H1 (cell line): ENCODE measurements around the gene HIVEP3. TPM values are rescaled to one million over a fixed set of nuclear protein-coding genes. Genes with fewer than 3 reads are reported as not detected.

Experiments
- CTCF ChIA-PET: fragments of 300-600 bp; sonication (Branson Sonifier 250); formaldehyde crosslinking; loops from one replicate; lab custom pipeline; 2021; ENCODE audit not compliant: partially characterized antibody; lab: Charles Lee
- POLR2A ChIA-PET: fragments of 300-600 bp; sonication (Branson Sonifier 250); formaldehyde crosslinking; loops from one replicate; lab custom pipeline; 2021; ENCODE audit warnings: inconsistent platforms; ENCODE audit not compliant: partially characterized antibody; lab: Charles Lee
- DNase-seq, 2 experiments: peaks; one replicate each; pipeline versions ENCODE4 v3.0.0 to v3.0.0-alpha.2; 2010 to 2022; ENCODE audit warnings: low spot score in 2 of 2, low read depth in 1 of 2, mixed read lengths in 1 of 2
- FAIRE-seq: peaks from 2 replicates; lab custom pipeline; 2011; peaks lifted over from hg19 to GRCh38; lab: Jason Lieb, UNC
- H2AFZ ChIP-seq: 2 replicates; pipeline ENCODE4 v1.8.1; 2012; ENCODE audit warnings: low read length, inconsistent platforms
- H2AK5ac ChIP-seq: 2 replicates; pipeline ENCODE4 v1.6.1; 2013; ENCODE audit warnings: low read depth, low read length
- H2BK120ac ChIP-seq: replicated peaks from 2 replicates; pipeline ENCODE3; 2013; ENCODE audit warnings: low read depth, low read length, inconsistent platforms
- H2BK12ac ChIP-seq: 2 replicates; pipeline ENCODE4 v1.6.1; 2013; ENCODE audit warnings: low read depth, low read length
- H2BK15ac ChIP-seq: 2 replicates; pipeline ENCODE4 v1.6.1; 2013; ENCODE audit warnings: low read length
- H2BK20ac ChIP-seq: 2 replicates; pipeline ENCODE4 v1.6.1; 2013; ENCODE audit warnings: low read length
- H2BK5ac ChIP-seq: 2 replicates; pipeline ENCODE4 v1.6.1; 2013; ENCODE audit warnings: low read depth, low read length
- H3K14ac ChIP-seq: 2 replicates; pipeline ENCODE4 v1.6.1; 2013; ENCODE audit warnings: inconsistent platforms; ENCODE audit not compliant: insufficient read length
- H3K18ac ChIP-seq: 2 replicates; pipeline ENCODE4 v1.6.1; 2013; ENCODE audit warnings: low read length; ENCODE audit errors: extremely low read depth
- H3K23ac ChIP-seq: 2 replicates; pipeline ENCODE4 v1.6.1; 2013; ENCODE audit warnings: inconsistent platforms; ENCODE audit not compliant: insufficient read length
- H3K23me2 ChIP-seq: 2 replicates; pipeline ENCODE4 v1.6.1; 2013; ENCODE audit warnings: low read depth, low read length
- H3K27ac ChIP-seq: 2 replicates; pipeline ENCODE4 v1.6.1; 2011; ENCODE audit warnings: low read depth, low read length, inconsistent platforms
- H3K27me3 ChIP-seq, 4 experiments: replicated peaks in 1 of 4; 1 replicate in 1 of 4; 2 replicates in 3 of 4; pipeline versions ENCODE4 v1.6.1 to v1.8.1; 2011 to 2013; ENCODE audit warnings: low read length in 3 of 4, mild to moderate bottlenecking in 3 of 4, inconsistent platforms in 2 of 4, mixed read lengths in 2 of 4, moderate library complexity in 1 of 4; ENCODE audit not compliant: control insufficient read depth in 3 of 4, insufficient read depth in 3 of 4; ENCODE audit errors: extremely low read depth in 1 of 4
- H3K36me3 ChIP-seq, 4 experiments: 2 replicates each; pipeline versions ENCODE4 v1.6.1 to v1.8.1; 2011 to 2013; ENCODE audit warnings: mild to moderate bottlenecking in 4 of 4, low read length in 3 of 4, moderate library complexity in 2 of 4, control low read depth in 1 of 4, inconsistent platforms in 1 of 4; ENCODE audit not compliant: insufficient read depth in 4 of 4, control insufficient read depth in 2 of 4
- H3K4ac ChIP-seq: replicated peaks from 2 replicates; pipeline ENCODE3; 2013; ENCODE audit warnings: low read length, low read depth, mixed read lengths, inconsistent platforms; ENCODE audit not compliant: insufficient read length
- H3K4me1 ChIP-seq, 4 experiments: replicated peaks in 1 of 4; 1 replicate in 1 of 4; 2 replicates in 3 of 4; pipeline versions ENCODE4 v1.6.1 to v1.8.1; 2011 to 2013; ENCODE audit warnings: low read length in 3 of 4, inconsistent platforms in 2 of 4, mixed read lengths in 1 of 4; ENCODE audit not compliant: insufficient read depth in 4 of 4, control insufficient read depth in 3 of 4
- H3K4me2 ChIP-seq, 2 experiments: 2 replicates each; pipeline versions ENCODE4 v1.6.1 to v1.8.1; 2011 to 2013; ENCODE audit warnings: low read depth in 2 of 2, low read length in 2 of 2, control low read depth in 1 of 2, inconsistent platforms in 1 of 2, mild to moderate bottlenecking in 1 of 2; ENCODE audit not compliant: insufficient read depth in 1 of 2
- H3K4me3 ChIP-seq, 4 experiments: fragments of 200-600, 300-600 bp in 1 of 4; sonication (generic), shearing (Covaris generic), sonication (Bioruptor Twin) in 1 of 4; 2 replicates each; pipeline versions ENCODE4 v1.5.1 to v1.8.1; 2011 to 2016; ENCODE audit warnings: low read length in 4 of 4, low read depth in 3 of 4, control low read depth in 2 of 4, inconsistent platforms in 2 of 4, mild to moderate bottlenecking in 2 of 4, mixed read lengths in 1 of 4, moderate library complexity in 1 of 4; ENCODE audit not compliant: insufficient read depth in 2 of 4; ENCODE audit errors: extremely low read depth in 1 of 4
- H3K56ac ChIP-seq: replicated peaks from 2 replicates; pipeline ENCODE3; 2013; ENCODE audit warnings: low read depth, mild to moderate bottlenecking, mixed read lengths, low read length, inconsistent platforms; ENCODE audit not compliant: insufficient read length
- H3K79me1 ChIP-seq: 2 replicates; pipeline ENCODE4 v1.6.1; 2013; ENCODE audit warnings: low read depth, low read length, control low read depth
- H3K79me2 ChIP-seq, 2 experiments: 2 replicates each; pipeline versions ENCODE4 v1.6.1 to v1.8.1; 2012 to 2013; ENCODE audit warnings: low read length in 2 of 2, mild to moderate bottlenecking in 2 of 2, inconsistent platforms in 1 of 2; ENCODE audit not compliant: insufficient read depth in 2 of 2, control insufficient read depth in 1 of 2
- H3K9ac ChIP-seq, 4 experiments: replicated peaks in 1 of 4; 1 replicate in 1 of 4; 2 replicates in 3 of 4; pipeline versions ENCODE4 v1.6.1 to v1.8.1; 2011 to 2013; ENCODE audit warnings: low read depth in 3 of 4, low read length in 3 of 4, control low read depth in 2 of 4, mild to moderate bottlenecking in 2 of 4, moderate library complexity in 2 of 4, inconsistent platforms in 1 of 4; ENCODE audit errors: extremely low read depth in 1 of 4
- H3K9me3 ChIP-seq, 2 experiments: 2 replicates each; pipeline versions ENCODE4 v1.6.1 to v1.8.1; 2012 to 2013; ENCODE audit warnings: mild to moderate bottlenecking in 2 of 2, moderate library complexity in 2 of 2, control low read depth in 1 of 2, inconsistent platforms in 1 of 2, low read depth in 1 of 2, low read length in 1 of 2, mixed read lengths in 1 of 2; ENCODE audit not compliant: insufficient read depth in 2 of 2
- H4K20me1 ChIP-seq, 2 experiments: replicated peaks in 1 of 2; 2 replicates each; pipeline versions ENCODE3 to v1.8.1; 2011 to 2013; ENCODE audit warnings: inconsistent platforms in 2 of 2, low read length in 2 of 2, mild to moderate bottlenecking in 1 of 2; ENCODE audit not compliant: insufficient read depth in 2 of 2, control insufficient read depth in 1 of 2
- H4K5ac ChIP-seq: 2 replicates; pipeline ENCODE4 v1.6.1; 2013; ENCODE audit warnings: low read length, low read depth, mixed read lengths, inconsistent platforms; ENCODE audit not compliant: insufficient read length
- H4K8ac ChIP-seq: 2 replicates; pipeline ENCODE4 v1.8.0; 2013; ENCODE audit warnings: mild to moderate bottlenecking, moderate library complexity, low read length, inconsistent platforms; ENCODE audit not compliant: insufficient read depth; ENCODE audit errors: extremely low read depth
- H4K91ac ChIP-seq: replicated peaks from 2 replicates; pipeline ENCODE3; 2013; ENCODE audit warnings: low read length, mixed read lengths, inconsistent platforms; ENCODE audit not compliant: insufficient read length
- CEBPB ChIP-seq: IDR thresholded peaks from 2 replicates; pipeline ENCODE4 v1.6.1; 2012; ENCODE audit warnings: low read depth, low read length
- CTBP2 ChIP-seq: IDR thresholded peaks from 2 replicates; pipeline ENCODE4 v1.7.0; 2011; ENCODE audit warnings: borderline replicate concordance, mild to moderate bottlenecking, moderate library complexity, mixed read lengths, low read length; ENCODE audit not compliant: insufficient read depth, insufficient read length
- NRF1 ChIP-seq: IDR thresholded peaks from 2 replicates; pipeline ENCODE4 v1.6.1; 2011; ENCODE audit warnings: mild to moderate bottlenecking, low read depth, low read length, improper control_type of control experiment
- WGBS, 2 experiments: shearing (Covaris generic) in 1 of 2; methylation state at CpG; one replicate each; pipeline versions ENCODE4 v1.1.6 to v1.1.7; 2013 to 2015; ENCODE audit warnings: low lambda C conversion rate in 2 of 2, mixed read lengths in 2 of 2, inconsistent platforms in 1 of 2, low coverage in 1 of 2, missing lambda C conversion rate in 1 of 2; ENCODE audit not compliant: insufficient replicate concordance in 2 of 2, insufficient coverage in 1 of 2, insufficient read length in 1 of 2; ENCODE audit errors: extremely low coverage in 1 of 2, missing lambda C conversion rate in 1 of 2; 5-methylcytosine and 5-hydroxymethylcytosine counted together
- polyA plus RNA-seq, 7 experiments: library from polyadenylated mRNA; depleted of rRNA in 3 of 7; stranded (reverse) in 5 of 7; unstranded in 2 of 7; fragments of >200 nt in 5 of 7; fragments of 200-250 nt in 2 of 7; gene quantifications; 1 replicate in 5 of 7; 2 replicates in 1 of 7; 4 replicates in 1 of 7; pipeline versions ENCODE4 v1.2.1 to v1.2.3, GENCODE V29; 2011 to 2013; ENCODE audit warnings: missing spikeins in 2 of 7, mixed read lengths in 2 of 7
- total RNA-seq: library from RNA; stranded (reverse); fragmentation: NEBNext Ultra II Directional; extraction: Animal tissue kit (Norgen Biotek cat#: 25700); gene quantifications from 2 replicates; pipeline ENCODE4 v1.2.1, GENCODE V29; 2021

The HIVEP3 gene
- total and polyA plus RNA-seq, 2 of the 8 experiments (the other 6 are each of a cell fraction or from before 2014, with no cell fraction given) = 0.24 to 0.69 TPM

- no peaks in the 10 kb centered on the region for H3K9me3 ChIP-seq
- no peaks in the 10 kb centered on the region for H3K79me1 ChIP-seq
- no peak overlapping the region for H2BK12ac ChIP-seq
- H4K5ac ChIP-seq = no peak overlapping the region
- no peak overlapping the region for H4K8ac ChIP-seq
- H3K23ac ChIP-seq = no peak overlapping the region
- 85% methylated on average over 11 of the region's 13 CpGs; no CpG with 5 or more reads in 1 of the 2 experiments for WGBS, 2 experiments
- no peak overlapping the region for H2AK5ac ChIP-seq
- no peak overlapping the region for H2AFZ ChIP-seq
- POLR2A ChIA-PET = interaction anchor here (1.6 kb wide), 1 partner anchor 17 kb away, joined by 3 read pairs; no protein-coding TSS in a partner anchor
- no peak overlapping the region for H3K27ac ChIP-seq
- H4K91ac ChIP-seq = no peak overlapping the region
- no peak overlapping the region for H3K4ac ChIP-seq
- no peak overlapping the region for H3K56ac ChIP-seq
- no peak overlapping the region for H2BK5ac ChIP-seq
- H3K27me3 ChIP-seq = no peaks in the 10 kb centered on the region
- H3K14ac ChIP-seq = no peak overlapping the region
- no peak overlapping the region for H3K4me3 ChIP-seq
- H4K20me1 ChIP-seq = no peaks in the 10 kb centered on the region
- no peak overlapping the region for H3K4me2 ChIP-seq
- H3K4me1 ChIP-seq = 0 out of 7 replicates have a peak, but pooled peaks cover 0 to 3% (median 0%) of the 10 kb centered on the region in 4 experiments
- H2BK120ac ChIP-seq = no peak overlapping the region
- no peaks in the 10 kb centered on the region for H3K36me3 ChIP-seq
- DNase-seq (no peak), FAIRE-seq (no peak)
- no peaks in the 10 kb centered on the region for H3K23me2 ChIP-seq
- CTCF ChIA-PET = interaction anchor here (0.6 to 2.3 kb wide), 8 partner anchors 10 to 69 kb away, joined by 3 to 7 read pairs (median 4); no protein-coding TSS in a partner anchor
- H2BK20ac ChIP-seq = no peak overlapping the region
- H3K79me2 ChIP-seq = no peaks in the 10 kb centered on the region
- H3K9ac ChIP-seq = no peak overlapping the region
- H3K18ac ChIP-seq = no peak overlapping the region
- H2BK15ac ChIP-seq = no peak overlapping the region
- TF ChIP-seq CTBP2 = no peak
- no peak for TF ChIP-seq CEBPB
- no peak for TF ChIP-seq NRF1
These were observed 275.6 kb downstream of the HIVEP3 start for GRCh38 chr1:41642922-41643821.
